NAMALWA (cell line): ENCODE data around the gene ADCYAP1R1.
"Not testable (repeated sequence)": the region's sequence is repeated elsewhere in the genome, so short reads cannot be mapped to it uniquely, and the experiment has no call there.

Source experiments
- DNase-seq: peaks from one replicate; pipeline ENCODE4 v3.0.0-alpha.2; 2015; ENCODE audit warnings: low spot score

ADCYAP1R1 gene

DNA sequence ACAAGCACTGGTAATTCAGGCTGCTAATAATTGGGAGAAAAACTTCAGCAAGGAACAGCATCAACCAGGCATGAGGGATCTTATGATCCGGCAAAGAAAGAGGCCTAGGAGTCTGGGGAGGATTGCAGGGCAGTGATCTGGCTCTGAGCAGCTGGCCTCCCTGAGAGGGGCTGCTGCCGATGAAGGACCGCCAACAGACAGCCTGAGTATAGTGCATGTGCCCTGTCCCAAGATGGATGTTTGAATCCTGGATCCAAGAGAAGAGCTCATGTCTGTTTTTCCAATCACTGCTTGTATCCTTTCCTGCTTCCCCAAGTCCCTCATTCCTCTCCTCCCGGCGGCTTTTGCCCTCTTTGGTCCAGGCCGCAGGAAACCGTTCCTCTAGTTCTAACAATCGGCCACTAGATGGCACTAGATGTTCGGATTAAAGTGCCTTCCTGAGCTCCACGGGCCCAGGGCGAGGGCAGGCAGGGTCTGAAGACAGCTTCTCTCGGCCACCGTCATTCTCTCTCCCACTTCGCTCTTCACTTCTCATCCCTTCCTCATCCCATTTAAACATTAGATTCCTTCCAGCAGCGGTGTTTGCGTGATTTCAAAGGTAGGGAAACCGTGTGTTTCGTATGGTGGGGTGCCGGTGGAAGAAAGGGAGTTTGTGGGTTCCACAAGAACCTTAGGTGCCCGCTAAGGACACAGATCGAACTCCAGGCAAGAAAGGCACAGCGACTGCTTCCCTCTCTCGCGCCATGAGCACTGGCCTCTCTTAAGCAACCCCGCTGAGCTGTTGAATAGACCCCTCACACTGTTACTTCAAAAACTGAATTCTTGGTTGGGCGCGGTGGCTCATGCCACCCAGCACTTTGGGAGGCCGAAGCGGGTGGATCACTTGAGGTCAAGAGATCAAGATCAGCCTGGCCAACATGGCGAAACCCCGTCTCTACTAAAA, 82.4 kb downstream of the ADCYAP1R1 start:
- DNase-seq: peak; percentile 86

DNA sequence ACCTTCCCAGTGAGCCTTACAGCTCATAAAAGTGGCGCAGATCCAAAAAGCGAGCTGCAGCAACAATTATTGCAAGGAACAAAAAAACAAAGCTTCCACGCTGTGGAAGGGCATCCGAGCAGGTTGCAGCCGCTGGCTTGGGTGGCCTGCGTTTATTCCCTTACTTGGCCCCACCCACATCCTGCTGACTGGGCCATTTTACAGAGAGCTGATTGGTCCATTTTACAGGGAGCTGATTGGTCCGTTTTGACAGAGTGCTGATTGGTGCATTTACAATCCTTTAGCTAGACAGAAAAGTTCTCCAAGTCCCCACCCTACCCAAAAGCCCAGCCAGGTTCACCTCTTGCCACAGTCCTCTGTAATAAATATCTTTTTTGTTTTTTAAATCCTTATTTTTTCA, 85.1 kb downstream of the ADCYAP1R1 start:
- no peak for DNase-seq

DNA sequence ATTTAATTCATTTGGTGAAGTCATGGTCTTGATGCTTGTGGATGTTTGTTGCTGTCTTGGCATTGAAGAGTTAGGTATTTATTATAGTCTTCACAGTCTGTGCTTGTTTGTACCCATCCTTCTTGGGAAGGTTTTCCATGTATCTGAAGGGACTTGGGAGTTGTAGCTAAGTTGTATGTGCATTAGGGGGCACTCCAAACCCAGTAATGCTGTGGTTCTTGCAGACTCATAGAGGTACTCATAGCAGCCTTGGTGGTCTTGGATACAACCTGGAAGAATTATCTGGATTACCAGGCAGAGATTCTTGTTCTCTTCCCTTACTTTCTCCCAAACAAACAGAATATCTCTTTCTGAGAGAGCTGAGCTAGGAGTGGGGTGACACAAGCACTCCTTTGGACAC, 93.2 kb downstream of the ADCYAP1R1 start:
- no peak for DNase-seq

DNA sequence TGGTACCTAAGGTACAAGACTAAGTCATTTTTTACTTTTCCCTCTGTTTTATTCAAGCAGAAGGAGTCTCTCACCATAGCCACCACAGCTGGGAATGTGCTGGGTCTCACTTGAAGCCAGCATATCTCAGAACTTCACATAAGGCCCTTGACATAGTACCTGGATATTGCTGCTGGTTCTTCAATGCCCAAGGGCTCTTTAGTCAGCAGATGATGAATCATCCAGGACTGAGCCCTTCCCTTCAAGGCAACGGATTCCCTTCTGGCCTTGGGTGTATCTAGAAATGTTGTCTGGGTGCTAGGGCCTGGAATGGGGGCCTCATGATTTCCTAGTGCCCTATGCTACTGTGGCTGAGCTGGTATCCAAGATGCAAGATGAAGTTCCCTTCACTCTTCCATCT, 93.9 kb downstream of the ADCYAP1R1 start:
- DNase-seq: no peak

DNA sequence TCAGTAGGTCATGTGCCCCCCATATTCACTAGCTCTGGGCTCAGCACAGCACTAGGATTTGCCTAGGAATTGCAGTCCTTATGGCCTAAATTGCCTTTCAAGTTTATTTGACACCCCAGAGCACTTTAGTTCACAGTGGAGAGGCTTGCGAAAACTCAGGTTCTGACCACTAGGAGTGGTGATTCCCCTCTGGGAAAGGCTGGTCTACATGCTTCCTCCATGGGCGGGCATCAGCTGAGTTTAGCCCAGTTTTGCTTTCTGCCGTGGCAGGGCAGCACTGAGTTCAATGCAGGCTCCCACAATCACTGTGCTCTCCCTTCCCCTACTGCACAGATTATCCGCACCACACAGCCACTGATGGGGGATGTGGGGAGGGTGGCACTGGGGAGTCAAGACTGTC, 94.4 kb downstream of the ADCYAP1R1 start:
- DNase-seq: no peak

DNA sequence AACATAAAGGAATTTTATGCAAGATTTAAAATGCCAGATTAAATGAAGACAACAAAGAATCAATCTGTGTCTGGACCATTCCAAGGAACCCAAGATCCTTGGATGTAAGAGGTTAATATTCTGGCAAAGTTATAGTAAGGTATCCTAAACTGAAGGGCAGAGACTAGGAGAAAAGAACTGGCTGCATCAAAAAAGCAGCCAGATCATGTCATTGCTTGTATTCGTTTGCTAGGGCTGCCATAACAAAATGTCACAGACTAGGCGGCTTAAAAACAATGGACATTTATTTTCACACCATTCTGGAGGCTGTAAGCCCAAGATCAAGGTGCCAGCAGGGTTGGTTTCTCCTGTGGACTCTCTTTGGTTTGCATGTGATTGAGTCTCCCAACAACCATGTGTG, 99.7 kb downstream of the ADCYAP1R1 start:
- DNase-seq: no peak

DNA sequence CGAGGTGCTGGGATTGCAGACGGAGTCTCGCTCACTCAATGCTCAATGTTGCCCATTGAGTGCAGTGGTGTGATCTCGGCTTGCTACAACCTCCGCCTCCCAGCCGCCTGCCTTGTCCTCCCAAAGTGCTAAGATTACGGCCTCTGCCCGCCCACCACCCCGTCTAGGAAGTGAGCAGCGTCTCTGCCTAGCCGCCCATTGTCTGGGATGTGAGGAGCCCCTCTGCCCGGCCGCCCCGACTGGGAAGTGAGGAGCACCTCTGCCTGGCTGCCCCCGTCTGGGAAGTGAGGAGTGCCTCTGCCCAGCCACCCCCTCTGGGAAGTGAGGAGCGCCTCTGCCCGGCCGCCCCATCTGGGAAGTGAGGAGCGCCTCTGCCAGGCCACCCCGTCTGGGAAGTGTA, 101.2 kb downstream of the ADCYAP1R1 start:
- not testable (repeated sequence) for DNase-seq

DNA sequence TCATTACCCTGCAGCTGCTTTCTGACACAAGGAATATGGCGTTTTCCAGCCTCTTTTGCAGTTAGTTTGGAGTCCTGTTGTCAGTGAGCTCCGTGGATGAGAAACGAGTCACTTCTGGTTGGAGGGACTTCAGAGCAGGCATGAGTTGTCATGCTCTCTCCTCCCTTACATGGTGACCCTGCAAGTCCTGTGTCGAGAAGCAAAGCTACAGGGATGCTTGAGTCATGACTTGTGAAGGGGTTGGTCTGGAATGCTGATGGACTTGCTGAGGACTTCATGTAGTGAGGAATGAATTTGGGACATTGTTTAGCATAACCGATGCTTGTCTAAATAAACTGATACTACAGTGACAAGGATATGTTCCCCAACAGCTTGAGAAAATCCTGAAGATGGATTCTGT, 108.8 kb downstream of the ADCYAP1R1 start:
- no peak for DNase-seq
